ENCODE measurements around the gene NBEA.

Gene NBEA

GRCh38 chr13:35702316-35702715 lies 760.2 kb downstream of the NBEA start:
- DNase-seq (ENCODE audit: low read depth in 2 of 2) = no peak

GRCh38 chr13:35703061-35703460 lies 761.0 kb downstream of the NBEA start:
- no peak for DNase-seq (ENCODE audit: low read depth in 2 of 2)

GRCh38 chr13:35704331-35704730 lies 762.3 kb downstream of the NBEA start:
- DNase-seq (ENCODE audit: low read depth in 2 of 2) = no peak

- DNase-seq (ENCODE audit: low read depth in 2 of 2) = no peak
Measured at GRCh38 chr13:35706281-35706680, 764.2 kb downstream of the NBEA start.

- DNase-seq (ENCODE audit: low read depth in 2 of 2) = no peak
Measured at GRCh38 chr13:35706721-35707120, 764.7 kb downstream of the NBEA start.

GRCh38 chr13:35711909-35712308 lies 769.8 kb downstream of the NBEA start:
- no peak for DNase-seq (ENCODE audit: low read depth in 2 of 2)

GRCh38 chr13:35712907-35713761 lies 771.1 kb downstream of the NBEA start:
- DNase-seq (ENCODE audit: low read depth in 2 of 2) = no peak

GRCh38 chr13:35714121-35714520 lies 772.1 kb downstream of the NBEA start:
- DNase-seq (ENCODE audit: low read depth in 2 of 2) = no peak

GRCh38 chr13:35714588-35715377 lies 772.7 kb downstream of the NBEA start:
- DNase-seq (ENCODE audit: low read depth in 2 of 2) = no peak

- no peak for DNase-seq (ENCODE audit: low read depth in 2 of 2)
Measured at GRCh38 chr13:35716186-35716585, 774.1 kb downstream of the NBEA start.

- DNase-seq (ENCODE audit: low read depth in 2 of 2) = no peak
Measured at GRCh38 chr13:35716729-35717128, 774.7 kb downstream of the NBEA start.

- no peak for DNase-seq (ENCODE audit: low read depth in 2 of 2)
Measured at GRCh38 chr13:35718084-35718483, 776.0 kb downstream of the NBEA start.

GRCh38 chr13:35720290-35720689 lies 778.2 kb downstream of the NBEA start:
- DNase-seq (ENCODE audit: low read depth in 2 of 2) = no peak

GRCh38 chr13:35720690-35721554 lies 778.9 kb downstream of the NBEA start:
- no peak for DNase-seq (ENCODE audit: low read depth in 2 of 2)

Measured in stimulated activated CD4-positive, alpha-beta T cell treated with anti-CD3 and anti-CD28 coated beads, Interleukin-1b, Interleukin-23, amount 100 ng/mL, for 1 hour (primary cell).